Right ventricle myocardium superior (tissue), 1 donor: ENCODE results near the gene GPR26. TPM values are rescaled to one million over a fixed set of nuclear protein-coding genes. Genes with fewer than 3 reads are reported as not detected.
A peak's percentile ranks its signal among the peaks of the same experiment; 100 is the strongest.

Experiments
- ATAC-seq: fragments of 200-7000 bp; cut with Tn5 transposase; one replicate; pipeline ENCODE4 v1.9.1; 2020; ENCODE audit warnings: mild to moderate bottlenecking; ENCODE audit not compliant: poor library complexity
- DNase-seq: peaks from one replicate; pipeline ENCODE4 v3.0.0-alpha.2; 2020
- intact Hi-C: fragments of 100-400 bp; cut with DNase I; formaldehyde crosslinking; loops from one replicate; pipeline ENCODE4 v1.11.2; 2022
- total RNA-seq: library from RNA; stranded (reverse); fragmentation: NEBNext Ultra II Directional; extraction: Animal tissue kit (Norgen Biotek cat#: 25700); gene quantifications from one replicate; pipeline ENCODE4 v1.2.1, GENCODE V29; 2021
- donor health status: DM: no; HTN: yes; CAD: no; lungs with severe emphysema.

The GPR26 gene
- total RNA-seq, 1 donor from 2014 or later: not detected

- DNase-seq: no peak
- intact Hi-C loops: no loop called here
- peak; percentile 64 for ATAC-seq
Observed at GRCh38 chr10:123743441-123744223, 77.5 kb downstream of the GPR26 start.

DNA sequence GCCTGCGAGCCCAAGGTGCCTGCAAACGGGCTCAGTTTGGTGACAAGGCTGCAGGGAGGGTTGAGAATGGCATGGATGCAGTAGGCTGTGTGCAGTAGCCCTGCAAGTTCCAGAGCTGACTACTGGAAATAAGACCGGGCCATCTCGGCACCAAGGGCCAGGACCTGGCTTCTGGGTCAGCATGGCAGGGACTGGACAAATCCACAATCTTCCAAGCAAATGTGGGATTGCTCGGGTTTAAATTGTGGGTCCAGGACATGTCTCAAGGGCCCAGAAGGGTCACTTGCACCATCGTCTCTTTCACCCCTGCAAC lies 78.0 kb downstream of the GPR26 start:
- DNase-seq (no peak), ATAC-seq (no peak)
- intact Hi-C loops: no loop called here

Other genes with a start within 250 kb of the GPR26 start
- 2.6 TPM for gene CPXM2, start 225.5 kb downstream of the GPR26 start, total RNA-seq